IMR-90 (cell line): ENCODE data around the gene RNF217. TPM values are rescaled to one million over a fixed set of nuclear protein-coding genes. Genes with fewer than 3 reads are reported as not detected.

Experiments used
- ATAC-seq: fragments of 200-7000 bp; cut with Tn5 transposase; 2 replicates; pipeline ENCODE4 v1.9.1; 2020; ENCODE audit warnings: low read depth, mild to moderate bottlenecking, moderate library complexity
- BruUV-seq: library from RNA; stranded (reverse); fragments of 400-500 nt; replicated peaks from 2 replicates; lab custom pipeline; 2021; lab: Mats Ljungman, UMichigan
- CTCF ChIA-PET: fragments of 300-600 bp; formaldehyde crosslinking; extraction: SDS; loops from one replicate; lab custom pipeline; 2021; ENCODE audit warnings: antibody characterized with exemption; lab: Yijun Ruan, JAX
- POLR2A ChIA-PET: fragments of 300-600 bp; sonication (Branson Sonifier 250); formaldehyde crosslinking; loops from one replicate; lab custom pipeline; 2022; ENCODE audit warnings: antibody characterized with exemption; ENCODE audit not compliant: unreplicated experiment; lab: Charles Lee
- DNase-seq: peaks from one replicate; pipeline ENCODE4 v3.0.0; 2013
- H2AFZ ChIP-seq: replicated peaks from 2 replicates; pipeline ENCODE3; 2013; ENCODE audit warnings: low read length, mild to moderate bottlenecking; ENCODE audit not compliant: poor library complexity
- H2AK5ac ChIP-seq: 2 replicates; pipeline ENCODE4 v1.6.1; 2013; ENCODE audit warnings: low read depth, low read length, inconsistent platforms
- H2AK9ac ChIP-seq: replicated peaks from 2 replicates; pipeline ENCODE3; 2013; ENCODE audit warnings: mild to moderate bottlenecking, low read depth, low read length, moderate library complexity; ENCODE audit not compliant: poor library complexity
- H2BK120ac ChIP-seq: 2 replicates; pipeline ENCODE4 v1.6.1; 2013; ENCODE audit warnings: low read depth, low read length, inconsistent platforms
- H2BK15ac ChIP-seq: 3 replicates; pipeline ENCODE4 v1.6.1; 2013; ENCODE audit warnings: low read depth, low read length, inconsistent platforms
- H2BK20ac ChIP-seq: 2 replicates; pipeline ENCODE4 v1.6.1; 2013; ENCODE audit warnings: low read depth, mild to moderate bottlenecking, inconsistent platforms, low read length, moderate library complexity
- H2BK5ac ChIP-seq: 2 replicates; pipeline ENCODE4 v1.6.1; 2013; ENCODE audit warnings: mild to moderate bottlenecking, low read depth, low read length, inconsistent platforms; ENCODE audit not compliant: poor library complexity, severe bottlenecking
- H3K14ac ChIP-seq: replicated peaks from 2 replicates; pipeline ENCODE4 v1.6.1; 2013; ENCODE audit warnings: low read depth, low read length, inconsistent platforms
- H3K18ac ChIP-seq: 2 replicates; pipeline ENCODE4 v1.6.1; 2013; ENCODE audit warnings: low read depth, low read length, control low read depth
- H3K23ac ChIP-seq: 2 replicates; pipeline ENCODE4 v1.6.1; 2013; ENCODE audit warnings: low read depth, low read length, inconsistent platforms
- H3K27ac ChIP-seq: 2 replicates; pipeline ENCODE4 v1.5.1; 2013; ENCODE audit warnings: mild to moderate bottlenecking, control low read depth, low read length; ENCODE audit not compliant: insufficient read depth
- H3K27me3 ChIP-seq: 2 replicates; pipeline ENCODE4 v1.6.1; 2013; ENCODE audit warnings: low read length; ENCODE audit not compliant: control insufficient read depth, insufficient read depth
- H3K36me3 ChIP-seq: 2 replicates; pipeline ENCODE4 v1.6.1; 2013; ENCODE audit warnings: low read length, mixed read lengths; ENCODE audit not compliant: control insufficient read depth, insufficient read depth
- H3K4ac ChIP-seq: 2 replicates; pipeline ENCODE4 v1.6.1; 2013; ENCODE audit warnings: low read depth, low read length, inconsistent platforms
- H3K4me1 ChIP-seq: 2 replicates; pipeline ENCODE4 v1.6.1; 2013; ENCODE audit warnings: low read length, mixed read lengths; ENCODE audit not compliant: control insufficient read depth, insufficient read depth
- H3K4me2 ChIP-seq: 2 replicates; pipeline ENCODE4 v1.6.1; 2013; ENCODE audit warnings: low read depth, mild to moderate bottlenecking, control low read depth, low read length, moderate library complexity
- H3K4me3 ChIP-seq: 2 replicates; pipeline ENCODE4 v1.5.1; 2013; ENCODE audit warnings: low read depth, mild to moderate bottlenecking, control low read depth, low read length, moderate library complexity; ENCODE audit not compliant: insufficient read depth
- H3K56ac ChIP-seq: 2 replicates; pipeline ENCODE4 v1.6.1; 2013; ENCODE audit warnings: low read length, inconsistent platforms; ENCODE audit not compliant: insufficient read depth; ENCODE audit errors: extremely low read depth
- H3K79me1 ChIP-seq, 2 experiments: 2 replicates each; pipeline ENCODE4 v1.6.1; 2013; ENCODE audit warnings: low read length in 2 of 2, inconsistent platforms in 1 of 2, low read depth in 1 of 2
- H3K9ac ChIP-seq: 2 replicates; pipeline ENCODE4 v1.6.1; 2013; ENCODE audit warnings: low read depth, low read length, control low read depth
- H3K9me1 ChIP-seq: 2 replicates; pipeline ENCODE4 v1.6.1; 2013; ENCODE audit warnings: low read length, inconsistent platforms; ENCODE audit not compliant: insufficient read depth
- H3K9me3 ChIP-seq: 2 replicates; pipeline ENCODE4 v1.6.1; 2013; ENCODE audit warnings: low read length; ENCODE audit not compliant: control insufficient read depth, insufficient read depth
- H4K20me1 ChIP-seq: 2 replicates; pipeline ENCODE4 v1.6.1; 2013; ENCODE audit warnings: low read length, inconsistent platforms; ENCODE audit not compliant: insufficient read depth
- H4K5ac ChIP-seq: 2 replicates; pipeline ENCODE4 v1.6.1; 2013; ENCODE audit warnings: mild to moderate bottlenecking, low read depth, low read length, control low read depth
- H4K8ac ChIP-seq, 2 experiments: 2 replicates each; pipeline ENCODE4 v1.6.1; 2013; ENCODE audit warnings: low read depth in 2 of 2, low read length in 2 of 2, control low read depth in 1 of 2, inconsistent platforms in 1 of 2
- H4K91ac ChIP-seq: 2 replicates; pipeline ENCODE4 v1.6.1; 2013; ENCODE audit warnings: low read depth, low read length, inconsistent platforms; ENCODE audit not compliant: insufficient read depth
- BHLHE40 ChIP-seq: fragments of 150-350 bp; IDR thresholded peaks from 2 replicates; pipeline ENCODE4 v1.6.1; 2016; ENCODE audit warnings: mild to moderate bottlenecking, low read depth, low read length
- CEBPB ChIP-seq: IDR thresholded peaks from 2 replicates; pipeline ENCODE4 v1.6.1; 2012; ENCODE audit warnings: low read depth, low read length, improper control_type of control experiment
- CHD1 ChIP-seq: IDR thresholded peaks from 2 replicates; pipeline ENCODE4 v1.6.1; 2012; ENCODE audit warnings: low read depth, low read length, improper control_type of control experiment
- ELK1 ChIP-seq: fragments of 150-350 bp; IDR thresholded peaks from 2 replicates; pipeline ENCODE4 v1.6.1; 2016; ENCODE audit warnings: low read depth, mild to moderate bottlenecking, low read length, moderate library complexity, borderline replicate concordance
- FOS ChIP-seq: fragments of 150-350 bp; IDR thresholded peaks from 2 replicates; pipeline ENCODE4 v1.6.1; 2016; ENCODE audit warnings: low read depth, low read length
- MAFK ChIP-seq: IDR thresholded peaks from 2 replicates; pipeline ENCODE4 v1.6.1; 2012; ENCODE audit warnings: low read depth, low read length, improper control_type of control experiment
- MAZ ChIP-seq: IDR thresholded peaks from 2 replicates; pipeline ENCODE4 v1.6.1; 2012; ENCODE audit warnings: low read depth, mild to moderate bottlenecking, low read length, improper control_type of control experiment, moderate library complexity, borderline replicate concordance
- MXI1 ChIP-seq: IDR thresholded peaks from 2 replicates; pipeline ENCODE4 v1.6.1; 2012; ENCODE audit warnings: low read depth, mild to moderate bottlenecking, low read length, moderate library complexity, borderline replicate concordance
- NFE2L2 ChIP-seq: fragments of 150-350 bp; IDR thresholded peaks from 2 replicates; pipeline ENCODE4 v1.6.1; 2016; ENCODE audit warnings: low read depth, mild to moderate bottlenecking, low read length
- POLR2A ChIP-seq: IDR thresholded peaks from 2 replicates; pipeline ENCODE4 v1.6.1; 2012; ENCODE audit warnings: mild to moderate bottlenecking, low read depth, low read length
- RAD21 ChIP-seq: IDR thresholded peaks from 2 replicates; pipeline ENCODE4 v1.6.1; 2012; ENCODE audit warnings: low read length, improper control_type of control experiment
- RCOR1 ChIP-seq: IDR thresholded peaks from 2 replicates; pipeline ENCODE4 v1.6.1; 2012; ENCODE audit warnings: mild to moderate bottlenecking, low read length, improper control_type of control experiment; ENCODE audit not compliant: insufficient replicate concordance
- RFX5 ChIP-seq: IDR thresholded peaks from 2 replicates; pipeline ENCODE4 v1.8.0; 2012; ENCODE audit warnings: low read depth, mild to moderate bottlenecking, low read length, moderate library complexity
- SMC3 ChIP-seq: fragments of 150-350 bp; IDR thresholded peaks from 2 replicates; pipeline ENCODE4 v1.6.1; 2016; ENCODE audit warnings: low read depth, mild to moderate bottlenecking, antibody characterized with exemption, low read length, moderate library complexity
- USF2 ChIP-seq: fragments of 150-350 bp; IDR thresholded peaks from 2 replicates; pipeline ENCODE4 v1.6.1; 2017; ENCODE audit warnings: mild to moderate bottlenecking, antibody characterized with exemption, low read length, low read depth
- WGBS, 2 experiments: methylation state at CpG; one replicate each; pipeline versions ENCODE4 v1.1.5 to v1.1.7; 2013; ENCODE audit warnings: missing lambda C conversion rate in 2 of 2; ENCODE audit not compliant: insufficient read length in 1 of 2; ENCODE audit errors: extremely low coverage in 2 of 2; 5-methylcytosine and 5-hydroxymethylcytosine counted together
- dilution Hi-C: fragments of 300-500 bp; cut with HindIII; formaldehyde crosslinking; loops from one replicate; pipeline ENCODE4 v1.14.3; 2018; ENCODE audit warnings: low sequenced_read_pairs; ENCODE audit not compliant: unreplicated experiment
- in situ Hi-C: fragments of 300-500 bp; cut with MboI; formaldehyde crosslinking; loops from 3 replicates; pipeline ENCODE4 v1.14.3; 2019; ENCODE audit warnings: low sequenced_read_pairs, inconsistent platforms, mixed read lengths
- intact Hi-C: fragments of 100-400 bp; cut with micrococcal nuclease; formaldehyde crosslinking; loops from 2 replicates; pipeline ENCODE4 v1.10.0; 2022
- polyA plus RNA-seq, 3 experiments: library from polyadenylated mRNA; depleted of rRNA; stranded (reverse); fragments of >200 nt; gene quantifications; 2 replicates each; pipeline ENCODE4 v1.2.3, GENCODE V29; 2012; ENCODE audit warnings: low replicate concordance in 1 of 3
- total RNA-seq: library from RNA; depleted of rRNA; stranded (reverse); fragments of >200 nt; gene quantifications from 2 replicates; pipeline ENCODE4 v1.2.3, GENCODE V29; 2012
- TF ChIP-seq, protein P1 (sequence below): conservative IDR thresholded peaks from 2 replicates; pipeline ENCODE4 v1.5.1; 2012; ENCODE audit warnings: mild to moderate bottlenecking, low read depth, low read length, improper control_type of control experiment

Gene RNF217
- total and polyA plus RNA-seq, 2 of the 4 experiments (the other 2 are of a cell fraction) = 11.7 to 20.4 TPM

GRCh38 chr6:124991764-124992295 is 29.6 kb downstream of the RNF217 start:
- no peak overlapping the region for H2AK5ac ChIP-seq
- H3K79me1 ChIP-seq = peaks cover 30 to 74% of the 10 kb centered on the region in 2 experiments
- no peaks in the 10 kb centered on the region for H3K9me3 ChIP-seq
- ChIA-PET POLR2A (no interaction called here), CTCF (no interaction called here)
- peaks cover 13% of the 10 kb centered on the region for H3K9me1 ChIP-seq
- H2AFZ ChIP-seq = no peak overlapping the region
- no peak overlapping the region for H3K27ac ChIP-seq
- TF ChIP-seq RCOR1 = no peak
- TF ChIP-seq POLR2A = no peak
- no peak for TF ChIP-seq BHLHE40
- TF ChIP-seq MAFK = no peak
- no peak for TF ChIP-seq NFE2L2
- no peak for TF ChIP-seq RAD21
- TF ChIP-seq SMC3 = no peak
- no peak for TF ChIP-seq MXI1
- TF ChIP-seq MAZ = no peak
- no peak for TF ChIP-seq FOS
- TF ChIP-seq RFX5 = no peak
- no peak for TF ChIP-seq USF2
- no peak for TF ChIP-seq CHD1
- no peak for TF ChIP-seq ELK1
- no peak for TF ChIP-seq CEBPB
- TF ChIP-seq, protein P1, sequence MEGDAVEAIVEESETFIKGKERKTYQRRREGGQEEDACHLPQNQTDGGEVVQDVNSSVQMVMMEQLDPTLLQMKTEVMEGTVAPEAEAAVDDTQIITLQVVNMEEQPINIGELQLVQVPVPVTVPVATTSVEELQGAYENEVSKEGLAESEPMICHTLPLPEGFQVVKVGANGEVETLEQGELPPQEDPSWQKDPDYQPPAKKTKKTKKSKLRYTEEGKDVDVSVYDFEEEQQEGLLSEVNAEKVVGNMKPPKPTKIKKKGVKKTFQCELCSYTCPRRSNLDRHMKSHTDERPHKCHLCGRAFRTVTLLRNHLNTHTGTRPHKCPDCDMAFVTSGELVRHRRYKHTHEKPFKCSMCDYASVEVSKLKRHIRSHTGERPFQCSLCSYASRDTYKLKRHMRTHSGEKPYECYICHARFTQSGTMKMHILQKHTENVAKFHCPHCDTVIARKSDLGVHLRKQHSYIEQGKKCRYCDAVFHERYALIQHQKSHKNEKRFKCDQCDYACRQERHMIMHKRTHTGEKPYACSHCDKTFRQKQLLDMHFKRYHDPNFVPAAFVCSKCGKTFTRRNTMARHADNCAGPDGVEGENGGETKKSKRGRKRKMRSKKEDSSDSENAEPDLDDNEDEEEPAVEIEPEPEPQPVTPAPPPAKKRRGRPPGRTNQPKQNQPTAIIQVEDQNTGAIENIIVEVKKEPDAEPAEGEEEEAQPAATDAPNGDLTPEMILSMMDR = no peak
- no peak overlapping the region for H3K18ac ChIP-seq
- H3K4me2 ChIP-seq = no peak overlapping the region
- in situ Hi-C loops = no loop called here
- no peak overlapping the region for H3K23ac ChIP-seq
- H2AK9ac ChIP-seq = no peak overlapping the region
- peaks cover 9% of the 10 kb centered on the region; the same call in 1 of the 2 replicates for H4K20me1 ChIP-seq
- H3K4me3 ChIP-seq = no peak overlapping the region
- no peak overlapping the region for H3K9ac ChIP-seq
- no peak overlapping the region for H2BK5ac ChIP-seq
- no peak overlapping the region for H4K91ac ChIP-seq
- H2BK120ac ChIP-seq = no peak overlapping the region
- no peak overlapping the region for H3K56ac ChIP-seq
- H4K5ac ChIP-seq = no peak overlapping the region; the same call in 1 of the 2 replicates
- BruUV-seq = no TSS peak
- no peak overlapping the region for H2BK15ac ChIP-seq
- no peak overlapping the region for H3K14ac ChIP-seq
- no peak for DNase-seq
- no peak for ATAC-seq
- H3K4me1 ChIP-seq = peaks cover 9% of the 10 kb centered on the region
- no peak overlapping the region for H3K4ac ChIP-seq
- WGBS, 2 experiments = no CpG with 5 or more reads among the region's 1 CpG
- peaks cover 3% of the 10 kb centered on the region for H3K36me3 ChIP-seq
- no peak overlapping the region for H2BK20ac ChIP-seq
- intact Hi-C loops = no loop called here
- dilution Hi-C loops = no loop called here
- no peak overlapping the region for H4K8ac ChIP-seq
- H3K27me3 ChIP-seq = no peaks in the 10 kb centered on the region
